SH-SY5Y (cell line): ENCODE data around the gene ASPRV1.

Experiments used
- GATA2 ChIP-seq: IDR thresholded peaks from 2 replicates; pipeline ENCODE4 v1.6.1; 2011; ENCODE audit warnings: mild to moderate bottlenecking, low read depth, low read length
- GATA3 ChIP-seq: IDR thresholded peaks from 2 replicates; pipeline ENCODE4 v1.6.1; 2011; ENCODE audit warnings: low read depth, mild to moderate bottlenecking, low read length, moderate library complexity

- TF ChIP-seq GATA2, result no peak
- no peak for TF ChIP-seq GATA3
Measured at GRCh38 chr2:69960821-69961220, 610 bp downstream of the ASPRV1 start.
